GM12878 (cell line): ENCODE data around the gene IL1R2. TPM values are rescaled to one million over a fixed set of nuclear protein-coding genes. Genes with fewer than 3 reads are reported as not detected.

Experiments used
- ATAC-seq: fragments of 200-7000 bp; cut with Tn5 transposase; 3 replicates; pipeline ENCODE4 v1.9.1; 2020; ENCODE audit warnings: mild to moderate bottlenecking, moderate library complexity
- BruUV-seq: library from RNA; stranded (reverse); fragments of 400-500 nt; replicated peaks from 2 replicates; lab custom pipeline; 2021; lab: Mats Ljungman, UMichigan
- CTCF ChIA-PET: fragments of 300-600 bp; sonication (Branson Sonifier 250); formaldehyde crosslinking; extraction: SDS; loops from one replicate; lab custom pipeline; 2021; ENCODE audit warnings: inconsistent platforms; lab: Yijun Ruan, JAX
- POLR2A ChIA-PET: fragments of 350-600 bp; formaldehyde crosslinking; extraction: SDS; loops from one replicate; lab custom pipeline; 2021; ENCODE audit warnings: inconsistent platforms; lab: Charles Lee
- RAD21 ChIA-PET: fragments of 300-600 bp; sonication (Branson Sonifier 250); formaldehyde crosslinking; loops from one replicate; lab custom pipeline; 2023; ENCODE audit warnings: antibody characterized with exemption; ENCODE audit not compliant: unreplicated experiment; lab: Charles Lee
- SMC1A ChIA-PET: fragments of 300-600 bp; sonication (Branson Sonifier 250); formaldehyde crosslinking; loops from one replicate; lab custom pipeline; 2023; ENCODE audit not compliant: unreplicated experiment, uncharacterized antibody; lab: Charles Lee
- DNase-seq: peaks from one replicate; pipeline ENCODE4 v3.0.0-alpha.2; 2011; ENCODE audit warnings: low read depth, low spot score
- FAIRE-seq: peaks from 3 replicates; lab custom pipeline; 2011; peaks lifted over from hg19 to GRCh38; lab: Jason Lieb, UNC
- H2AFZ ChIP-seq: 2 replicates; pipeline ENCODE4 v1.6.0; 2011; ENCODE audit warnings: low read depth, low read length, control low read depth; ENCODE audit not compliant: control insufficient read depth
- H3K27ac ChIP-seq: 2 replicates; pipeline ENCODE4 v1.5.1; 2011; ENCODE audit warnings: control low read depth; ENCODE audit not compliant: control insufficient read depth, insufficient read depth
- H3K27me3 ChIP-seq, 2 experiments: replicated peaks in 1 of 2; 2 replicates each; pipeline versions ENCODE4 v1.6.0 to v1.6.1; 2011; ENCODE audit warnings: low read length in 1 of 2; ENCODE audit not compliant: control insufficient read depth in 2 of 2, insufficient read depth in 2 of 2
- H3K36me3 ChIP-seq, 2 experiments: 2 replicates each; pipeline ENCODE4 v1.5.1; 2011; ENCODE audit warnings: low read length in 1 of 2; ENCODE audit not compliant: control insufficient read depth in 2 of 2, insufficient read depth in 2 of 2
- H3K4me1 ChIP-seq: 2 replicates; pipeline ENCODE4 v1.6.1; 2011; ENCODE audit warnings: mild to moderate bottlenecking, low read length, moderate library complexity, mixed read lengths; ENCODE audit not compliant: control insufficient read depth, insufficient read depth
- H3K4me2 ChIP-seq: 2 replicates; pipeline ENCODE4 v1.6.0; 2011; ENCODE audit warnings: control low read depth; ENCODE audit not compliant: control insufficient read depth, insufficient read depth
- H3K4me3 ChIP-seq: fragments of 200-600 bp; sonication (generic); 2 replicates; pipeline ENCODE4 v1.5.1; 2016
- H3K79me2 ChIP-seq: 2 replicates; pipeline ENCODE4 v1.6.0; 2011; ENCODE audit warnings: low read length; ENCODE audit not compliant: control insufficient read depth, insufficient read depth
- H3K9ac ChIP-seq: 2 replicates; pipeline ENCODE4 v1.8.0; 2011; ENCODE audit warnings: low read length, control low read depth, mixed read lengths; ENCODE audit not compliant: control insufficient read depth, insufficient read depth
- H3K9me3 ChIP-seq: replicated peaks from 3 replicates; pipeline ENCODE4 v1.5.1; 2011; ENCODE audit warnings: mild to moderate bottlenecking, low read length; ENCODE audit not compliant: control insufficient read depth, insufficient read depth
- H4K20me1 ChIP-seq: 2 replicates; pipeline ENCODE4 v1.6.0; 2011; ENCODE audit not compliant: control insufficient read depth, insufficient read depth
- BHLHE40 ChIP-seq, 2 experiments: fragments of 450-650 bp in 1 of 2; IDR thresholded peaks; 2 replicates each; pipeline ENCODE4 v1.6.1; 2011 to 2017; ENCODE audit warnings: low read depth in 2 of 2, borderline replicate concordance in 1 of 2, improper control_type of control experiment in 1 of 2, low read length in 1 of 2, mild to moderate bottlenecking in 1 of 2
- NFXL1 ChIP-seq: fragments of 450-650 bp; IDR thresholded peaks from 2 replicates; pipeline ENCODE4 v1.6.1; 2017; ENCODE audit warnings: antibody characterized with exemption, mild to moderate bottlenecking, borderline replicate concordance
- STAT1 ChIP-seq: fragments of 450-650 bp; conservative IDR thresholded peaks from 2 replicates; pipeline ENCODE4 v1.6.1; 2014; ENCODE audit warnings: antibody characterized with exemption, mild to moderate bottlenecking
- WGBS: methylation state at CpG from one replicate; pipeline ENCODE4 v1.1.6; 2016; ENCODE audit warnings: low lambda C conversion rate; ENCODE audit not compliant: insufficient replicate concordance, insufficient coverage; ENCODE audit errors: missing lambda C conversion rate; 5-methylcytosine and 5-hydroxymethylcytosine counted together
- in situ Hi-C: fragments of 300-500 bp; cut with MboI; formaldehyde crosslinking; loops from 9 replicates; pipeline ENCODE4 v1.14.3; 2018; ENCODE audit warnings: mixed read lengths
- intact Hi-C: fragments of 100-400 bp; cut with micrococcal nuclease; formaldehyde crosslinking; loops from one replicate; pipeline ENCODE4 v1.14.2; 2022; ENCODE audit not compliant: unreplicated experiment
- polyA plus RNA-seq, 11 experiments: library from polyadenylated mRNA; depleted of rRNA in 4 of 11; unstranded in 6 of 11; stranded (reverse) in 5 of 11; fragments of >200 nt; fragmentation: Nextera tagmentation in 4 of 11; fragmentation: Illumina TruSeq in 1 of 11; extraction: Ambion mirVana in 4 of 11; extraction: Trizol in 1 of 11; gene quantifications; 1 replicate in 1 of 11; 2 replicates in 10 of 11; pipeline versions ENCODE4 v1.2.1 to v1.2.3, GENCODE V29; 2011 to 2016; ENCODE audit warnings: inconsistent platforms in 2 of 11, missing spikeins in 2 of 11, low read depth in 1 of 11
- total RNA-seq, 4 experiments: library from RNA; depleted of rRNA in 3 of 4; stranded (reverse); fragments of >200 nt in 3 of 4; fragmentation: Illumina TruSeq in 1 of 4; extraction: Trizol in 1 of 4; gene quantifications; 2 replicates each; pipeline versions ENCODE4 v1.2.1 to v1.2.3, GENCODE V29; 2013 to 2021
- TF ChIP-seq, protein P1 (sequence below): IDR thresholded peaks from 2 replicates; pipeline ENCODE4 v1.6.1; 2011; ENCODE audit warnings: low read depth, low read length, improper control_type of control experiment, borderline replicate concordance
- TF ChIP-seq, protein P2 (sequence below): fragments of 450-650 bp; IDR thresholded peaks from 2 replicates; pipeline ENCODE4 v1.6.1; 2017; ENCODE audit warnings: mild to moderate bottlenecking

Gene IL1R2
- total and polyA plus RNA-seq, 10 of the 15 experiments (the other 5 are each of a cell fraction or from before 2014, with no cell fraction given): 0.44 to 6.4 (median 0.62) TPM

DNA sequence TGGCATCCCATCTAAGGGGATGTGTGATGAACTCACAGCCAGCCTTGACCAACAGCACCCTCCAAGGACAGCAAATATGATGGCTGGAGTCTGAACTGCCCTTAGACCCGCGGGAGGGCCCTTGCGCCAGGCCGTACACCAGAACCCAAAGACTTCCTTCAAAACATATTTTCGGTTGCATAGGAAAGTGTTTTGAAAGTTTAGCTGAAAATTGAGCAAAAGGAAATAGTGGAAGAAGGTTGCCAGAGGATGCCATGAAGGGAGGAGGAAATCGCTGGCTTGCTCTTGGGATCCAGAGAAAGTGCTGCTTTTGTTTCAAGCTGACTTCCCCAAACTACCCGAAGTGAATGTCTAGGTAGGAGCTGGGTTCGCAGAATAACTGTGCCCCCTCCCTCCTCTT lies 61.3 kb downstream of the IL1R2 start:
- no peaks in the 10 kb centered on the region for H3K79me2 ChIP-seq
- H3K4me3 ChIP-seq: no peak overlapping the region
- DNase-seq (no peak), FAIRE-seq (no peak), ATAC-seq (no peak)
- TF ChIP-seq NFXL1 (no peak), STAT1 (no peak), BHLHE40 (IDR thresholded peaks at IDR 0.05; ENCODE audit: borderline replicate concordance in 1 of 2, low read depth in 2 of 2, low read length in 1 of 2) (no peak)
- TF ChIP-seq, protein P1, sequence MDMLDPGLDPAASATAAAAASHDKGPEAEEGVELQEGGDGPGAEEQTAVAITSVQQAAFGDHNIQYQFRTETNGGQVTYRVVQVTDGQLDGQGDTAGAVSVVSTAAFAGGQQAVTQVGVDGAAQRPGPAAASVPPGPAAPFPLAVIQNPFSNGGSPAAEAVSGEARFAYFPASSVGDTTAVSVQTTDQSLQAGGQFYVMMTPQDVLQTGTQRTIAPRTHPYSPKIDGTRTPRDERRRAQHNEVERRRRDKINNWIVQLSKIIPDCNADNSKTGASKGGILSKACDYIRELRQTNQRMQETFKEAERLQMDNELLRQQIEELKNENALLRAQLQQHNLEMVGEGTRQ: no peak
- TF ChIP-seq, protein P2, sequence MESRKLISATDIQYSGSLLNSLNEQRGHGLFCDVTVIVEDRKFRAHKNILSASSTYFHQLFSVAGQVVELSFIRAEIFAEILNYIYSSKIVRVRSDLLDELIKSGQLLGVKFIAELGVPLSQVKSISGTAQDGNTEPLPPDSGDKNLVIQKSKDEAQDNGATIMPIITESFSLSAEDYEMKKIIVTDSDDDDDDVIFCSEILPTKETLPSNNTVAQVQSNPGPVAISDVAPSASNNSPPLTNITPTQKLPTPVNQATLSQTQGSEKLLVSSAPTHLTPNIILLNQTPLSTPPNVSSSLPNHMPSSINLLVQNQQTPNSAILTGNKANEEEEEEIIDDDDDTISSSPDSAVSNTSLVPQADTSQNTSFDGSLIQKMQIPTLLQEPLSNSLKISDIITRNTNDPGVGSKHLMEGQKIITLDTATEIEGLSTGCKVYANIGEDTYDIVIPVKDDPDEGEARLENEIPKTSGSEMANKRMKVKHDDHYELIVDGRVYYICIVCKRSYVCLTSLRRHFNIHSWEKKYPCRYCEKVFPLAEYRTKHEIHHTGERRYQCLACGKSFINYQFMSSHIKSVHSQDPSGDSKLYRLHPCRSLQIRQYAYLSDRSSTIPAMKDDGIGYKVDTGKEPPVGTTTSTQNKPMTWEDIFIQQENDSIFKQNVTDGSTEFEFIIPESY: peak; percentile 56; the same call in 1 of the 2 replicates
- no peaks in the 10 kb centered on the region for H3K27me3 ChIP-seq
- RAD21 ChIA-PET: interaction anchor here (0.9 to 1.6 kb wide), 2 partner anchors 8 to 188 kb away, joined by 3 to 4 read pairs; no protein-coding TSS in a partner anchor
- no peaks in the 10 kb centered on the region for H3K4me1 ChIP-seq
- SMC1A ChIA-PET: interaction anchor here (0.8 to 7.1 kb wide), 9 partner anchors 10 to 187 kb away, joined by 3 to 68 read pairs (median 4); no protein-coding TSS in a partner anchor
- BruUV-seq: no TSS peak
- H3K9ac ChIP-seq: no peak overlapping the region
- in situ Hi-C loops (no loop called here), intact Hi-C loops (no loop called here)
- H3K36me3 ChIP-seq: no peaks in the 10 kb centered on the region
- no peaks in the 10 kb centered on the region; the same call in 1 of the 3 replicates for H3K9me3 ChIP-seq
- CTCF ChIA-PET: interaction anchor here (0.7 to 1.8 kb wide), 6 partner anchors 9 to 188 kb away, joined by 3 to 5 read pairs (median 4); no protein-coding TSS in a partner anchor
- 31% methylated on average over 8 of the region's 8 CpGs for WGBS
- no peak overlapping the region for H2AFZ ChIP-seq
- H3K4me2 ChIP-seq: no peak overlapping the region
- H4K20me1 ChIP-seq: no peaks in the 10 kb centered on the region
- POLR2A ChIA-PET: no interaction called here
- H3K27ac ChIP-seq: no peak overlapping the region
